ENCODE results near the gene LTBP4.

LTBP4 gene

DNA sequence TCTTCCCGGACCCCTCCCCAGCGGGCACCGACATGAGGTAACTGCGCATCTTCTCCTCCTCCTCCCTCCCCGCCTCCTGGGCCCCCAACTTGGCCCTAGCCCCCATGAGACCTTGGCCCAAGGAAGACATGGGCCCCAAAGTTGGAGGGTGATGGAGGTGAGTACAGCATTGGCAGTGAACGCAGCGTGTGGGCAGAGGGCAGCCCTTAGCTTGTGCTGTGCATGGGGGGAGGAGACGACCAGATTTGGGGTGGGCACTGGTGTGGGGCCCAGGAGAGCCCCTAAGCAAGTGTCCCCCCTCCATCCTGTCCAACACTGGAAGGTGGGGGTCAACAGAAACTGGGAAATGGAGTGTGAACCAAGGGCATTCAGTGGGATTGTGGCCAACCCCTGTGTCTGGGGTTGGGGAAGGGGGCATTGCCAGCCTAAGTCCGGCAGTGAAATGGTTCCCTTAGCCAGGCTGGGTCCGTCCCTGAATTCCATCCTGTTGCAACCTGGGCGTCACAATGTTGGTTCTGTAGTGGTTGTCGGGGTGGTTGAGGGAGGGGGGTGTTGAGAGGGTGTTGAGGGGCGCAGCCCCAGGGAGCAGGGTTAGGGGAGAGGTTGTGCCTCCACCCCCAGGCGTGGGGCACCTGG, 65.8 kb downstream of the LTBP4 start:
- DNase-seq (ENCODE audit: low read depth), result no peak

DNA sequence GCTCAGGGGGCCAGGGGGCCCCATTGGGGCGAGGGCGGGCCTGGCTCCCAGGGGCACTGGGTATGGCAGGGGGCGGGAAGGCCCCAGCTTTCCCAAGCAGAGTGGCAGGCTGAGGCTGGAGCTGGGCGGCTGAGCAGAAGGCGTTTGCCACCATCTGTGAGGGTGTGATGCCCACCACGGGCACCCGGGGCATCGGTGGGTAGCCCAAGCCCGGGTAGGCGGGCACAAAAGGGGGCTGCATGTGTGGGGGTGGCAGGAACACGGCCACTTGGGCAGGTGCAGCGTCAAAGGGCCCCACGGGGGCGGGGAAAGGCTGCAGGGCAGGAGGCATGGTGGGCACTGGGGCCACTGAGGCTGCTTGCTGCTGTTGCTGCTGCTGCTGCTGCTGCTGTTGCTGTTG, 66.4 kb downstream of the LTBP4 start:
- no peak for DNase-seq (ENCODE audit: low read depth)

DNA sequence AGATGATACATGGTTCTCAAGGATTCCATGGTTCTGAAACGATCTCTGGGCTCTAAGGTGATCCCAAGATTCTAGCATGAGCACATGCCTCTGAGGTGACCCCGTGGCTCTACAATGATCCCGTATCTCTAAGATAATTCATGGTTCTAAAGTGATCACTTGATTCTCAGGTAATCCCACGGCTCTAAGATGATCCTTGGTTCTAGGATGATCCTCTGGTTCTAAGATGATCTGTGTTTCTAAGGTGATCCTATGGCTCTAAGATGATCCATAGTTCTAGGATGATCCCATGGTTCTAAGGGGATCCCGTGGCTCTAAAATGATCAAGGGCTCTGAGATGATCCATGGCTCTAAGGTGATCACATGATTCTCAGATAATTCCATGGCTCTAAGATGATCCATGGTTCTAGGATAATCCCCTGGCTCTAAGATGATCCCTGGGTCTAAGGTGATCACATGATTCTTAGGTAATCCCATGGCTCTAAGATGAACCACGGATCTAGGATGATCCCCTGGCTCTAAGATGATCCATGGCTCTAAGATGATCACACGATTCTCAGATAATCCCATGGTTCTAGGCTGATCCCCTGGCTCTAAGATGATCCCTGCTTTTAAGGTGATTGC, 67.9 kb downstream of the LTBP4 start:
- DNase-seq (ENCODE audit: low read depth), result no peak

DNA sequence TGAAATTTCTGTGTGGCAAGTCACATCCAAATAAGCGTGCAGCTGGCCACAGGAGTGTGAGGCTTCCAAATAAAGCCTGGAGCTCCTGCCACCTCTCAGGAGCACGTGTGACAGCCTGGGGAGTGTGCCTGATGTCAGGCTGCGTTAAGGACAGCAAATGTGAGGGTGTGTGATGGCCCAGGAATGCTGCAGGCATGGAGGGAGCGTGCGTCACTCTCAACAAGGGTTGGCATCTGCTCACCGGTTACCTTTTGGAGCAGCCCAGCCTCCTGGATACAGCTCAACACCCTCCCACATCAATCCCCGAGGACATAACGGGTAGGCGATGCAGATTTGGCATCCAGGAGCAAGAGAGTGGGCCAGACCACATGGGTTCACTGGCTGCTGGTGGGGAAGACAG, 70.2 kb downstream of the LTBP4 start:
- DNase-seq (ENCODE audit: low read depth), result no peak

DNA sequence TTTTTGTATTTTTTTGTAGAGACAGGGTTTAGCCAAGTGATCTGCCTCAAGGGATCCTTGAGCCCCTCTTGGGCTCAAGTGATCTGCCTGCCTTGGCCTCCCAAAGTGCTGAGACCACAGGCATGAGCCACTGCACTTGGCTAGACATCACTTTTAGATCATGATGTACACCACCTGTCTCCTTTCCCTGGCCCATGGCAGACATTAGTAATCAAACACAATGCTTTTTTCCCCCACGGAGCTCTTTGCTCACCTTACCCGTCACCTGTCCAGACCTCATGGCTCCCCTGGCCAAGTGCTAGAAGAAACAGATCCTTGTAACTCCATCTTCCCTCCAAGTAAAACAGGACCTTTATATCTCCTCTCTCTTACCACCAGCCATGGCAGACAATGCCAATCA, 70.9 kb downstream of the LTBP4 start:
- no peak for DNase-seq (ENCODE audit: low read depth)

DNA sequence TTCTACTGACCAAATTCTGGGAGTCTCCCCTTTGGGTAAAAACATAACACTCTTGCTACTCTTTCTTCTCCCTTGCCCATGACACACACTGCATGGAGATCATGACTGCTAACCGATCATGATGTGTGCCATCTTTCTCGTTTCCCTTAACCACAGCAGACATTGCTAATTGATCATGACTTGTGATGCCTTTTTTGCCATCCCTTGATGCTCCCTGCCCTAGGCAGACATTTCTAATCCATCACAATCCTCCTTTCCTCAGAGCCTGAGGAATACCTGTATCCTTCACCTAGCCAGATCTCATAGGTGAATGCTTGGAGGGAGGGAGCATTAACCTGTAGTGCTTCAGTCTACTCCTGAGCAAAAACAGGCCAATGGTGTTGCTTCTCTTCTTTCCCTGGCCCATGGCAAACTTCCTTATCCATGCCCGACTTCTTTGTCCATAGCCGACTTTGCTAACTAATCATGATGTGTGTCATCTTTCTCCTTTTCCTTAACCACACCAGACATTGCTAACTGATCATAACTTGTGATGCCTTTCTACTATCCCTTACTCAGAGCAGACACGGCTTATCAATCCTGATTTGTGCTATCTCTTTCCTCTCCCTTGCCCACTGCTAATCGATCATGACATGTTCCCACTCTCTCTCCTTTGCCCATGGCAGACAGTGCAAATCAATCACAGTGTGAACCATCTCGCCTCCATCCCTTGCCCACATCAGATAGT, 71.6 kb downstream of the LTBP4 start:
- DNase-seq (ENCODE audit: low read depth), result no peak

DNA sequence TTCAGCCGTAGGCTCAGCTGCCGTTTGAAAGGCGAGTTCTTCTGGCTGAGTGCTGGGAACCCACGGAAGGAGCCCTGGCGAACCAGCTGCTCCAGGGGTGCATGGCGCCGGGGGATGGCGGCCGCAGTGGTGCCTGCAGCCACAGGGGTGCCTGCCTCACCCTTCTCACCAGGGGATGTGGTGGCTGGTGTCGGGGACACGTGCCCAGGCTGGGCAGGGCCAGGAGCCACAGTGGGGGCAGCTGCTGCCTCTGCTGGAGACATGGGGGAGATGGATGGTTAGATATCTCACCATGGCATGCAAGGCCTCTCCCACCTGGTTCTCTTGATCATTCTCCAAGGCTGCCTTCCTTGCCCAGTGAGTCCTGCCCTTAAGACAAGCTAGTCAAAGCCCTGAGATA, 72.2 kb downstream of the LTBP4 start:
- no peak for DNase-seq (ENCODE audit: low read depth)

DNA sequence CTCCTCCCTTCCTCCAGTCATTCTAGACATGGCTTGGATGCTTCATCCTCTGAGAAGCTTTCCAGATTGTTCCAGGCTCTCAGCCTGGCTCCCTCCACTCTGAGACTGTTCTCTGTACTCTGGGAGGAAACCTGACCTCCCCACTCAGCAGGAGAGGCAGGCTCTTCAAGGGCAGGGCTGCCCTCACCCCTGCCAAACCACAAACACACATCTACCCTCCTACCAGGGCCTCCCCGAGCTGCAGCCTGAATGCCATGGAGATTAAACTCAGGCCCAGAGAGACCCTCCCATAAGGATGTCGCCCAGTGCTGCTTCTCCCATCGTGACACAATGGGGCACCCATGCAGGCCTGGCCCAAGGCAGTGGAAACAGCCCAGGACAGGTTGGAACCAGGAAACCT, 73.1 kb downstream of the LTBP4 start:
- DNase-seq (ENCODE audit: low read depth), result no peak

DNA sequence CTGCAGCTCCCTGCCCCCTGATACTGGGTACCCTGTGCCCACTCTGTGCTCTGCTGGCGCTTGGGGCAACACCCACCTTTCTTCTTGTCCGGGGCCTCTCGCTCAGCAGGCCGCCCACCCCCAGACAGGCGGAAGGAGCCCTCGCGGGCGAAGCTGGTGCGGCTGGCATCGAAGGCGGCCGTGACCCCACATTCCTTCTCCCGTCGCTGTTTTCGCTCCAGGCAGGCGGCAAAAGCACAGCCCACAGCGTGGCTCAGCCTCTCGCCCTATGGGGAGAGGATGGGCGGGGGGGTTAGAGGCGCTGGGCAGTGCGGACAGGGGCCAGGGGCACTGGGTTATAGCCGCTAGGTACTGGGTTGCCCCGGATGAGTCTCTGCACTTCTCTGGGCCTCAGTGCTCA, 76.0 kb downstream of the LTBP4 start:
- no peak for DNase-seq (ENCODE audit: low read depth)
